Measurements from ENCODE around the gene GEMIN7.

The GEMIN7 gene

DNA sequence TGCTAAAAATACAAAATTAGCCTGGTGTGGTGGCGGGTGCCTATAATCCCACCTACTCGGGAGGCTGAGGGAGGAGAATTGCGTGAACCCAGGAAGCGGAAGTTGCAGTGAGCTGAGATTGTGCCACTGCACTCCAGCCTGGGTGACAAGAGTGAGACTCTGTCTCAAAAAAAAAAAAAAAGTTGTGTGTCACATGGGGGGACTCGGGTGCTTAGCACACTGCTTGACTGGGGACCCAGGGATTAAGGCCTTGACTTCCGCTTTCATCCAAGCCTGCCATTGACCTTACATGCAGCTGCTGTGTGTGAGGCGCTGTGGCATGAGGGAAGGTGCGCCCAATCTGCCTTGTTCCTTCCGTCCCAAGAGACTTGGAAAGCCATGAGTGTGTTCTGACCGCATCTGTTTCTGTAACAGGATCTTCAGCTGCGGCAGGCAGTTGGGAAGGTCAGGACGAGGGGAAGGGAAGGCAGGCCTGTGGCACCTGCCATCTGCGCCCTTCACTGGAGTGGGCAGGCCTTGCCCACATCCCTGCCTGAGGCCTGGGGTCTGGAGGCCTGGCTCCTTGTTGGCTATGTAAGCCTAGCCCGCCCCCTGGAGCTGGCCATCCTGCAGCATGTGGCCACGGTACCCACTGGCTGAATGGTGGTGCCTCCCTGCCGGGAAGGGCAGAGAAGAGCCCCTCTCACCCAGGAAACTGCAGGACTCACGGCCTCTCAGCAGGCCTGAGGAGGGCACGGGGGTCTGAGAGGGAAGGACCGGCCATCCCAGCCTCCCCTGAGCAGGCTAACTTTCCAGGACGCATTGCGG, 37.0 kb downstream of the GEMIN7 start:
- DNase-seq (ENCODE audit: low read depth in 1 of 2, low spot score in 1 of 2) = peak; percentile 93 to 97
- Histone ChIP-seq H3K27ac (replicated peaks) (peak overlapping the region; percentile 78), H3K27me3 (ENCODE audit: insufficient read depth, poor library complexity, severe bottlenecking) (no peaks in the 10 kb centered on the region), H3K4me3 (replicated peaks; ENCODE audit: insufficient read depth, low read length) (no peak overlapping the region)
- TF ChIP-seq POLR2AphosphoS5 (IDR thresholded peaks at IDR 0.05; ENCODE audit: low read depth) (peak; percentile 95), SPI1 (IDR thresholded peaks at IDR 0.05; ENCODE audit: borderline replicate concordance, low read depth) (peak; percentile 89; the same call in 1 of the 2 replicates), GABPA (IDR thresholded peaks at IDR 0.05; ENCODE audit: low read depth) (peak; percentile 89)
- TF ChIP-seq, protein P1, sequence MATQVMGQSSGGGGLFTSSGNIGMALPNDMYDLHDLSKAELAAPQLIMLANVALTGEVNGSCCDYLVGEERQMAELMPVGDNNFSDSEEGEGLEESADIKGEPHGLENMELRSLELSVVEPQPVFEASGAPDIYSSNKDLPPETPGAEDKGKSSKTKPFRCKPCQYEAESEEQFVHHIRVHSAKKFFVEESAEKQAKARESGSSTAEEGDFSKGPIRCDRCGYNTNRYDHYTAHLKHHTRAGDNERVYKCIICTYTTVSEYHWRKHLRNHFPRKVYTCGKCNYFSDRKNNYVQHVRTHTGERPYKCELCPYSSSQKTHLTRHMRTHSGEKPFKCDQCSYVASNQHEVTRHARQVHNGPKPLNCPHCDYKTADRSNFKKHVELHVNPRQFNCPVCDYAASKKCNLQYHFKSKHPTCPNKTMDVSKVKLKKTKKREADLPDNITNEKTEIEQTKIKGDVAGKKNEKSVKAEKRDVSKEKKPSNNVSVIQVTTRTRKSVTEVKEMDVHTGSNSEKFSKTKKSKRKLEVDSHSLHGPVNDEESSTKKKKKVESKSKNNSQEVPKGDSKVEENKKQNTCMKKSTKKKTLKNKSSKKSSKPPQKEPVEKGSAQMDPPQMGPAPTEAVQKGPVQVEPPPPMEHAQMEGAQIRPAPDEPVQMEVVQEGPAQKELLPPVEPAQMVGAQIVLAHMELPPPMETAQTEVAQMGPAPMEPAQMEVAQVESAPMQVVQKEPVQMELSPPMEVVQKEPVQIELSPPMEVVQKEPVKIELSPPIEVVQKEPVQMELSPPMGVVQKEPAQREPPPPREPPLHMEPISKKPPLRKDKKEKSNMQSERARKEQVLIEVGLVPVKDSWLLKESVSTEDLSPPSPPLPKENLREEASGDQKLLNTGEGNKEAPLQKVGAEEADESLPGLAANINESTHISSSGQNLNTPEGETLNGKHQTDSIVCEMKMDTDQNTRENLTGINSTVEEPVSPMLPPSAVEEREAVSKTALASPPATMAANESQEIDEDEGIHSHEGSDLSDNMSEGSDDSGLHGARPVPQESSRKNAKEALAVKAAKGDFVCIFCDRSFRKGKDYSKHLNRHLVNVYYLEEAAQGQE (IDR thresholded peaks at IDR 0.05; ENCODE audit: insufficient replicate concordance, low read depth) = no peak
- TF ChIP-seq, protein P2, sequence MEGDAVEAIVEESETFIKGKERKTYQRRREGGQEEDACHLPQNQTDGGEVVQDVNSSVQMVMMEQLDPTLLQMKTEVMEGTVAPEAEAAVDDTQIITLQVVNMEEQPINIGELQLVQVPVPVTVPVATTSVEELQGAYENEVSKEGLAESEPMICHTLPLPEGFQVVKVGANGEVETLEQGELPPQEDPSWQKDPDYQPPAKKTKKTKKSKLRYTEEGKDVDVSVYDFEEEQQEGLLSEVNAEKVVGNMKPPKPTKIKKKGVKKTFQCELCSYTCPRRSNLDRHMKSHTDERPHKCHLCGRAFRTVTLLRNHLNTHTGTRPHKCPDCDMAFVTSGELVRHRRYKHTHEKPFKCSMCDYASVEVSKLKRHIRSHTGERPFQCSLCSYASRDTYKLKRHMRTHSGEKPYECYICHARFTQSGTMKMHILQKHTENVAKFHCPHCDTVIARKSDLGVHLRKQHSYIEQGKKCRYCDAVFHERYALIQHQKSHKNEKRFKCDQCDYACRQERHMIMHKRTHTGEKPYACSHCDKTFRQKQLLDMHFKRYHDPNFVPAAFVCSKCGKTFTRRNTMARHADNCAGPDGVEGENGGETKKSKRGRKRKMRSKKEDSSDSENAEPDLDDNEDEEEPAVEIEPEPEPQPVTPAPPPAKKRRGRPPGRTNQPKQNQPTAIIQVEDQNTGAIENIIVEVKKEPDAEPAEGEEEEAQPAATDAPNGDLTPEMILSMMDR (IDR thresholded peaks at IDR 0.05; ENCODE audit: insufficient read depth, low read length) = no peak

DNA sequence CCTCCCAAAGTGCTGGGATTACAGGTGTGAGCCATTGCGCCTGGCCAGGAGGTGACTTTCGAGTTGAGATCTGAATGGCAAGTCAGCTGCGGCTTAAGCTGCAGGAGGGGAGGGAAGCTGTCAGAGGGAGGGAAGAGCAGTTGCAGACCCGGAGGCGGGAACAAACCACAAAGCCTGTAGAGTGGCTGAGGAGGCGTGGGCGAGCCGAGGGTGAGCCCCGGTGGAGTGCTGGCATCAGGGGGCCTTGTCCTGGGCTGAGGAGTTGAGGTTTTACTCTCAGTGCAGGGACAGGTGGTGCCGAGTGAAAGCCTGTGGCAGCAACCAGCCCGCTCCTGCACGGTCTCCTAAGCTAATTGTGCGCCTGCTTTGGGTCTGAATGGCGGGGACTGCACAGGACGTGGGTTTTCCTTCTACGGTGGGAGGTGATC, 38.1 kb downstream of the GEMIN7 start:
- peak in 1 of 2 experiments; percentile 90 for DNase-seq (ENCODE audit: low read depth in 1 of 2, low spot score in 1 of 2)
- Histone ChIP-seq H3K4me3 (replicated peaks; ENCODE audit: insufficient read depth, low read length) (no peak overlapping the region), H3K27ac (replicated peaks) (peak overlapping the region; percentile 78), H3K27me3 (ENCODE audit: insufficient read depth, poor library complexity, severe bottlenecking) (no peaks in the 10 kb centered on the region)
- TF ChIP-seq POLR2AphosphoS5 (IDR thresholded peaks at IDR 0.05; ENCODE audit: low read depth) (peak; percentile 77), SPI1 (IDR thresholded peaks at IDR 0.05; ENCODE audit: borderline replicate concordance, low read depth) (no peak; the same call in 1 of the 2 replicates)

DNA sequence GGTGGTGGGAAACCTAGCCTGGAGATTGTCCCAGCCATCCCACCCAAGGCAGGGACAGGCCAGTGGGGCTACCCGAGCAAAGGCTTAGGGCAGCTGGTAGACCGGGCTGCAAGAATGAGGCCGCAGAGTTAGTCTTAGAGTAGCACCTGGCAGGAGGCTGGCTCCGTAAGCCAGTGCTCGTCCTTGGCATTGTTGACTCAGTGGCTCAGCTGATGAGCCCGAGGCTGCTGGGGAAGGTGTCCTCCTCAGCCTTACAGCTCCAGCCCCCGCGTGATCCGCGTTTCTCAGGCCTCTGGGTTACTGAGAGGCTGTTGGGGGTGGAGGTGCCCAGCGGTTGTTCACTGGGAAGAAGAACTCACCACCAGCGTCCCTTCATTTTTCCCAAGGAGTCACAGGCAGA, 38.6 kb downstream of the GEMIN7 start:
- Histone ChIP-seq H3K4me3 (replicated peaks; ENCODE audit: insufficient read depth, low read length) (no peak overlapping the region), H3K27ac (replicated peaks) (peak overlapping the region; percentile 78), H3K27me3 (ENCODE audit: insufficient read depth, poor library complexity, severe bottlenecking) (no peaks in the 10 kb centered on the region)
- DNase-seq (ENCODE audit: low read depth in 1 of 2, low spot score in 1 of 2) = no peak
- TF ChIP-seq, protein P2 (IDR thresholded peaks at IDR 0.05; ENCODE audit: insufficient read depth, low read length) = no peak
- TF ChIP-seq, protein P1 (IDR thresholded peaks at IDR 0.05; ENCODE audit: insufficient replicate concordance, low read depth) = no peak
- TF ChIP-seq POLR2AphosphoS5 (IDR thresholded peaks at IDR 0.05; ENCODE audit: low read depth) = no peak
- no peak for TF ChIP-seq SPI1 (IDR thresholded peaks at IDR 0.05; ENCODE audit: borderline replicate concordance, low read depth)
- no peak for TF ChIP-seq GABPA (IDR thresholded peaks at IDR 0.05; ENCODE audit: low read depth)

DNA sequence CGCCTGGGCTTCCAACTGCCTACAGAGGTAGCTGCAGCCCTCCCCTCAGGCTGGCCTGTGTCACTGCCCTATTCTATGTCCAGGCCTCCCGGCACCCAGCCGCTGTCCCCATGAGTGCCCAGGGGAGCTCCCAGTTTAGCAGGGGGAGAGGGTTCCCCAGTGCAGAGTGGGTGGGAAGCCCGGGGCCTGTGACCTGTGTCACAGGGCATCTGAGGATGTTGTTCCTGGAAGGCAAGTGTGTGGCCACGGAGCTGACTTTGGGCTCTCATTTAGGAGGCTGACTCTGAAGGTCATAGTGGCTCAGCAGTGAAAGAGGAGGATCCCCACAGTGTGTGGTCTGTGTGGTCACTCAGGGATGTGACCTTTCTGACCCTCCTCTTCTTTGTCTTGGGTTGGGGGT, 39.0 kb downstream of the GEMIN7 start:
- no peak for DNase-seq (ENCODE audit: low read depth in 1 of 2, low spot score in 1 of 2)
- H3K4me3 ChIP-seq (replicated peaks; ENCODE audit: insufficient read depth, low read length) = no peak overlapping the region
- TF ChIP-seq, protein P2 (IDR thresholded peaks at IDR 0.05; ENCODE audit: insufficient read depth, low read length) = no peak
- TF ChIP-seq SPI1 (IDR thresholded peaks at IDR 0.05; ENCODE audit: borderline replicate concordance, low read depth) (no peak), GABPA (IDR thresholded peaks at IDR 0.05; ENCODE audit: low read depth) (no peak), POLR2AphosphoS5 (IDR thresholded peaks at IDR 0.05; ENCODE audit: low read depth) (no peak)
- TF ChIP-seq, protein P1 (IDR thresholded peaks at IDR 0.05; ENCODE audit: insufficient replicate concordance, low read depth) = no peak
- H3K27me3 ChIP-seq (ENCODE audit: insufficient read depth, poor library complexity, severe bottlenecking) = no peaks in the 10 kb centered on the region
- H3K27ac ChIP-seq (replicated peaks) = peak overlapping the region; percentile 78
